Memory B cell (primary cell): ENCODE measurements around the gene PSMD9.
"Not testable (repeated sequence)": the region's sequence is repeated elsewhere in the genome, so short reads cannot be mapped to it uniquely, and the experiment has no call there.

Experiments
- ATAC-seq: fragments of 150-1000 bp; cut with Tn5 transposase; 2 replicates; pipeline ENCODE4 v1.10.0; 2021; ENCODE audit warnings: low read depth, mild to moderate bottlenecking, moderate library complexity
- DNase-seq, 2 donors: peaks; one replicate each; pipeline ENCODE4 v3.0.0; 2022; ENCODE audit warnings: low spot score in 2 of 2
- H3K27ac Mint-ChIP-seq: one replicate; pipeline ENCODE4 v1.8.0; 2022; ENCODE audit warnings: mild to moderate bottlenecking, moderate library complexity, mixed read lengths
- H3K27me3 Mint-ChIP-seq: one replicate; pipeline ENCODE4 v1.8.0; 2022; ENCODE audit warnings: mixed read lengths
- H3K36me3 Mint-ChIP-seq: one replicate; pipeline ENCODE4 v1.8.0; 2022; ENCODE audit warnings: mild to moderate bottlenecking, mixed read lengths
- H3K4me1 Mint-ChIP-seq: one replicate; pipeline ENCODE4 v1.8.0; 2022; ENCODE audit warnings: mixed read lengths
- H3K4me3 Mint-ChIP-seq: one replicate; pipeline ENCODE4 v1.8.0; 2022; ENCODE audit warnings: mild to moderate bottlenecking, moderate library complexity, mixed read lengths
- H3K9me3 Mint-ChIP-seq: one replicate; pipeline ENCODE4 v1.8.0; 2022; ENCODE audit warnings: mixed read lengths

Gene PSMD9

GRCh38 chr12:121860257-121860656 is 28.3 kb upstream of the PSMD9 start:
- Mint-ChIP-seq H3K4me3 (no peak overlapping the region), H3K36me3 (no peaks in the 10 kb centered on the region), H3K27ac (no peak overlapping the region), H3K9me3 (no peaks in the 10 kb centered on the region), H3K4me1 (peaks cover 16% of the 10 kb centered on the region), H3K27me3 (peaks cover 3% of the 10 kb centered on the region)
- no peak for ATAC-seq
- DNase-seq, result no peak

GRCh38 chr12:121860699-121861098 is 27.9 kb upstream of the PSMD9 start:
- H3K27me3 Mint-ChIP-seq, DNase-seq, H3K9me3 Mint-ChIP-seq, H3K4me3 Mint-ChIP-seq, ATAC-seq, H3K36me3 Mint-ChIP-seq, H3K27ac Mint-ChIP-seq: not testable (repeated sequence)
- peaks cover 13% of the 10 kb centered on the region for H3K4me1 Mint-ChIP-seq

- no peak overlapping the region for H3K27ac Mint-ChIP-seq
- peaks cover 4% of the 10 kb centered on the region for H3K27me3 Mint-ChIP-seq
These were observed 26.8 kb upstream of the PSMD9 start for GRCh38 chr12:121861636-121862254.

GRCh38 chr12:121866331-121866730 is 22.3 kb upstream of the PSMD9 start:
- ATAC-seq (no peak), DNase-seq (no peak)
- H3K4me1 Mint-ChIP-seq, result no peaks in the 10 kb centered on the region
- H3K4me3 Mint-ChIP-seq, result no peak overlapping the region
- H3K36me3 Mint-ChIP-seq, result peaks cover 2% of the 10 kb centered on the region
- H3K27ac Mint-ChIP-seq, result no peak overlapping the region
- H3K9me3 Mint-ChIP-seq, result no peaks in the 10 kb centered on the region
- peaks cover 5% of the 10 kb centered on the region for H3K27me3 Mint-ChIP-seq

More at GRCh38 chr12:121861636-121862254, 26.8 kb upstream of the PSMD9 start:
- Mint-ChIP-seq H3K4me3 (no peak overlapping the region), H3K4me1 (peaks cover 2% of the 10 kb centered on the region), H3K36me3 (peaks cover under 1% of the 10 kb centered on the region), H3K9me3 (no peaks in the 10 kb centered on the region)
- no peak for DNase-seq
- no peak for ATAC-seq

- not testable (repeated sequence) for H3K9me3 Mint-ChIP-seq, ATAC-seq, H3K36me3 Mint-ChIP-seq, H3K27ac Mint-ChIP-seq, H3K4me3 Mint-ChIP-seq, DNase-seq, H3K27me3 Mint-ChIP-seq, H3K4me1 Mint-ChIP-seq
These were observed 19.4 kb upstream of the PSMD9 start for GRCh38 chr12:121869229-121869628.

- H3K36me3 Mint-ChIP-seq, result peaks cover 4% of the 10 kb centered on the region
- H3K27ac Mint-ChIP-seq, result no peak overlapping the region
- no peaks in the 10 kb centered on the region for H3K9me3 Mint-ChIP-seq
- peaks cover 1% of the 10 kb centered on the region for H3K27me3 Mint-ChIP-seq
- H3K4me3 Mint-ChIP-seq, result no peak overlapping the region
- no peak for DNase-seq
- no peak for ATAC-seq
- H3K4me1 Mint-ChIP-seq, result no peaks in the 10 kb centered on the region
These were observed 17.1 kb upstream of the PSMD9 start for GRCh38 chr12:121871467-121871866.

GRCh38 chr12:121872546-121873215 is 15.9 kb upstream of the PSMD9 start:
- Mint-ChIP-seq H3K4me1 (no peaks in the 10 kb centered on the region), H3K36me3 (peaks cover 2% of the 10 kb centered on the region), H3K4me3 (no peak overlapping the region), H3K27ac (no peak overlapping the region), H3K9me3 (no peaks in the 10 kb centered on the region), H3K27me3 (no peaks in the 10 kb centered on the region)
- ATAC-seq (no peak), DNase-seq (no peak)

- no peak for DNase-seq
- ATAC-seq, result no peak
These were observed 15.4 kb upstream of the PSMD9 start for GRCh38 chr12:121873216-121873569.

GRCh38 chr12:121874071-121874470 is 14.5 kb upstream of the PSMD9 start:
- no peak overlapping the region for H3K4me3 Mint-ChIP-seq
- ATAC-seq, result no peak
- H3K27ac Mint-ChIP-seq, result no peak overlapping the region
- H3K4me1 Mint-ChIP-seq, result no peaks in the 10 kb centered on the region
- DNase-seq, result no peak
- no peaks in the 10 kb centered on the region for H3K9me3 Mint-ChIP-seq
- peaks cover 2% of the 10 kb centered on the region for H3K36me3 Mint-ChIP-seq
- H3K27me3 Mint-ChIP-seq, result no peaks in the 10 kb centered on the region

More at GRCh38 chr12:121873216-121873569, 15.4 kb upstream of the PSMD9 start:
- H3K4me3 Mint-ChIP-seq, result no peak overlapping the region
- H3K27me3 Mint-ChIP-seq, result no peaks in the 10 kb centered on the region
- H3K9me3 Mint-ChIP-seq, result no peaks in the 10 kb centered on the region
- peaks cover 2% of the 10 kb centered on the region for H3K36me3 Mint-ChIP-seq
- no peaks in the 10 kb centered on the region for H3K4me1 Mint-ChIP-seq
- no peak overlapping the region for H3K27ac Mint-ChIP-seq

- H3K4me3 Mint-ChIP-seq, result no peak overlapping the region
- H3K27ac Mint-ChIP-seq, result no peak overlapping the region
- no peak for DNase-seq
- H3K4me1 Mint-ChIP-seq, result no peaks in the 10 kb centered on the region
- no peaks in the 10 kb centered on the region for H3K27me3 Mint-ChIP-seq
- H3K9me3 Mint-ChIP-seq, result no peaks in the 10 kb centered on the region
- no peak for ATAC-seq
- H3K36me3 Mint-ChIP-seq, result peaks cover 2% of the 10 kb centered on the region
These were observed 13.0 kb upstream of the PSMD9 start for GRCh38 chr12:121875582-121875981.

- ATAC-seq, result not testable (repeated sequence)
These were observed 12.5 kb upstream of the PSMD9 start for GRCh38 chr12:121876080-121876447.

GRCh38 chr12:121883315-121883660 is 5.3 kb upstream of the PSMD9 start:
- no peaks in the 10 kb centered on the region for H3K27me3 Mint-ChIP-seq
- H3K27ac Mint-ChIP-seq, result no peak overlapping the region
- no peaks in the 10 kb centered on the region for H3K36me3 Mint-ChIP-seq
- DNase-seq (no peak), ATAC-seq (no peak)
- no peak overlapping the region for H3K4me3 Mint-ChIP-seq
- H3K9me3 Mint-ChIP-seq, result no peaks in the 10 kb centered on the region
- peaks cover under 1% of the 10 kb centered on the region for H3K4me1 Mint-ChIP-seq

More at GRCh38 chr12:121876080-121876447, 12.5 kb upstream of the PSMD9 start:
- DNase-seq, H3K27ac Mint-ChIP-seq, H3K4me1 Mint-ChIP-seq, H3K9me3 Mint-ChIP-seq, H3K4me3 Mint-ChIP-seq, H3K36me3 Mint-ChIP-seq, H3K27me3 Mint-ChIP-seq: not testable (repeated sequence)

- not testable (repeated sequence) for H3K36me3 Mint-ChIP-seq, ATAC-seq, H3K4me1 Mint-ChIP-seq, H3K4me3 Mint-ChIP-seq, H3K27ac Mint-ChIP-seq, H3K9me3 Mint-ChIP-seq, DNase-seq, H3K27me3 Mint-ChIP-seq
These were observed 3.5 kb upstream of the PSMD9 start for GRCh38 chr12:121885129-121885528.

GRCh38 chr12:121888083-121888477 is 510 bp upstream of the PSMD9 start:
- Mint-ChIP-seq H3K9me3 (no peaks in the 10 kb centered on the region), H3K36me3 (no peaks in the 10 kb centered on the region), H3K4me3 (peak overlapping the region; percentile 97), H3K27ac (peak overlapping the region; percentile 91), H3K27me3 (no peaks in the 10 kb centered on the region), H3K4me1 (peaks cover 8% of the 10 kb centered on the region)
- ATAC-seq (no peak), DNase-seq (no peak)

GRCh38 chr12:121889274-121889624 is 659 bp downstream of the PSMD9 start:
- no peak for DNase-seq
- peaks cover 13% of the 10 kb centered on the region for H3K4me1 Mint-ChIP-seq
- ATAC-seq, result no peak
- H3K36me3 Mint-ChIP-seq, result peaks cover 2% of the 10 kb centered on the region
- H3K9me3 Mint-ChIP-seq, result no peaks in the 10 kb centered on the region
- H3K27ac Mint-ChIP-seq, result peak overlapping the region; percentile 91
- H3K27me3 Mint-ChIP-seq, result no peaks in the 10 kb centered on the region
- H3K4me3 Mint-ChIP-seq, result peak overlapping the region; percentile 97
